ENCODE data around the gene TESPA1.
A peak's percentile ranks its signal among the peaks of the same experiment; 100 is the strongest.

The TESPA1 gene

GRCh38 chr12:54983536-54984101, 943 bp downstream of the TESPA1 start:
- no peak for DNase-seq

DNA sequence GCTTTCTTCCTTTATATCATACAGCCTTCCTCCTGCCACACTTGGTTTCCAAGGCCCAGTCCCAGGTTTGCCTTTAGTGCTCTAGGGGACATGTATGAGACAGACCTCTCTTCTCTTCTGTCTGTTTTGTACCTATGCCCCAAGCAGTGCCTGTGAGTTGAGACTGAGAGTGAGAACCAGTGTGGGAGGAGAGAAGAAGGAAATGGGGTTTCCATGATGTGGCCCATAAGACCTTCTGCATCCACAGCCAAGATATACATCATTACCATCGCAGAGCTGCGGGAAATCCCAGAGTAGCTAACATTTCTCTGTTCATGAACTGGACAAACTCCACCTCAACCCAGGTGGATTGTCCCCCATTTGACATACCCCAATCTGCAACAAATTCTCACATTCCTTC, 2.8 kb downstream of the TESPA1 start:
- no peak for DNase-seq

- DNase-seq, result no peak
Measured at GRCh38 chr12:54980341-54980740, 4.2 kb downstream of the TESPA1 start.

DNA sequence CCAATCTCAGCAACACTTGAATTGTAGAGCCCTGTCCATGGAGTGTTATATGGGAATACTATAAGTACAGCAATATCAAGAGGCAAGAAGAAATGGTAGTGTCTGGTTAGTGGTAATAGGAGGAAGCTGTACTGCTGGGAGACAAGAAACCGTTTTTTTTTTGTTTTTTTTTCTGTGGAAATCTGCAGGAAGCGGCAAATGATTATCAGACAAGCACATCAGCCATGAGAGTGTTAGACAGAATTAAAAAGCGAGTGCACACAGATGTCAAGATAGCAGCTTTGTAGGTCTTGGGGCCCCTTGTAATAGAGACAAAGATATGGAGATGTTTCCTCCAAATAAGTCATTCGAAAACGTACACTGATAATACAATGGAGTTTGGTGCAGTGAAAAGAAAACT, 6.7 kb downstream of the TESPA1 start:
- no peak for DNase-seq

GRCh38 chr12:54977155-54977554, 7.4 kb downstream of the TESPA1 start:
- DNase-seq, result no peak

DNA sequence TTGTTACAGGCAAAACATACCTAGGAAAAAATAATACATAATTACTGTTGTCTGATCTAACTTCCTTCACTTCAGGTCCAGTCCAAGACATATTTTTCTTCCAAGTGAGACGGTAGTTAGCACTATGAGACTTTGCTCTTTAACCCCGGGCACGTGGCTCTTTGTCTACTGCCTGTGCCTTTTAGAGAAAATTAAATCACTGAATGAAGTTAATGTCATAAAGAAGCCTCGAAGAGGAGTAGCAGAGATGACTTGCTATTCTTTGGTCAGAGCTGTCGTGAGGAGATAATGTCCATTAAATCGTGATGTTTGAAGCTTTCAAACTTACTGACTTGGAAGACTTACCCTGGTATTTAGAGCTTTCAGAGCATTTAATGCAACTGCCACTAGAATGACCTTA, 8.7 kb downstream of the TESPA1 start:
- no peak for DNase-seq

DNA sequence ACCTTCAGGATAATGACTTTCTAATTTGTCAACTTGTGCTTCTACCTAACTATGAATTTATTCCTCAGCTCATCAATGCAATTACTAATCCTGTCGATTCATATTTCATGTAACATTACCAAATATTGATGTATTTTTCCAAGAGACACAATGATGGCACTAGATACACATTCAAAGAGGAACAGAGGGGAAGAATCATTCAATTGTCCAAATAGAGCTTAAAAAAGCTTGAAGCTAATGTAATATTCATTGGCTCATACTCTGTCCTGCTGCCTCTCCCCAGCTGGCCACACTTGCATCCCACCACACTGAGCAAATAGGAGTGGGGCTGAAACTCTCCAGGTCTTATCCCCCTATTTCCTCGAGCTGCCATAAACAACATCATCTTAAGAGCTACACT, 9.3 kb downstream of the TESPA1 start:
- no peak for DNase-seq

GRCh38 chr12:54974279-54974678, 10.3 kb downstream of the TESPA1 start:
- DNase-seq, result no peak

DNA sequence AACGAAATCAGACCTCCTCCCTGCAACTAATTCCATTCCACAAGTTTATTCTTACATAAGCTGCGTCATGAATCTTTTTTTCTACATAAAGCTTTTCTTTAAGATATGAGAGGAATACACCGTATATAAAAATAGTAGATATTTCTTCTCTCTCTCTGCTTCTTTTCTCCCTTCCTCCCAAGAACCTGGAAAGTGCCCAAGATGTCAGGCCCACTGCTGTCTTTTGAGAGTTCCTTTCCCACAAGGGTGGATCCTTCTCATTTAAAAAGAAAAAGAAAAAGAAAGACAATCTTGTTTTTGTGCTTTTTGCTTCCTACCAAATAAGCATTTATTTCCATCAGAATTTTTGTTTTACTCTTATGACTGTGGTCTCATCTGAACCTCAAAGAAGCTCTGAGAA, 11.0 kb downstream of the TESPA1 start:
- DNase-seq, result no peak

- no peak for DNase-seq
Measured at GRCh38 chr12:54970741-54971140, 13.8 kb downstream of the TESPA1 start.

- DNase-seq, result no peak
Measured at GRCh38 chr12:54968181-54968730, 16.3 kb downstream of the TESPA1 start.

DNA sequence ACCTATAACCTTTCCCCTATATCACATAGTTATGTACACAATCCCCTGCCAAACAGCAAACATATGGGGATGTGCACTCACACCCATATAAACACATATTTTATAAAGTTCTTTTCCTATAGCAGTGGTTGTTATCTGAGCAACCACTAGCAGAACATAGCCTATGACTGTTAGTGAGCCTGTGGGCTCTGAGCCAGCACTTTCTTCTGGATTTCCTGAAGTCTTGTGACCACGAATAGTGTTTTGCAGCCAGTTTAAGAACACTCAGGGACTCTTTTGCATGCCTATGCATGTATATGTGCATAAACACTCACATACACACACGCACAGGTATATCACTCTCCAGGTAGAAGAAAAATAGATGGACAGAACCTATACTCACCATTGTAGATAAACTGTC, 17.1 kb downstream of the TESPA1 start:
- no peak for DNase-seq

GRCh38 chr12:54961190-54961589, 23.4 kb downstream of the TESPA1 start:
- DNase-seq, result no peak

DNA sequence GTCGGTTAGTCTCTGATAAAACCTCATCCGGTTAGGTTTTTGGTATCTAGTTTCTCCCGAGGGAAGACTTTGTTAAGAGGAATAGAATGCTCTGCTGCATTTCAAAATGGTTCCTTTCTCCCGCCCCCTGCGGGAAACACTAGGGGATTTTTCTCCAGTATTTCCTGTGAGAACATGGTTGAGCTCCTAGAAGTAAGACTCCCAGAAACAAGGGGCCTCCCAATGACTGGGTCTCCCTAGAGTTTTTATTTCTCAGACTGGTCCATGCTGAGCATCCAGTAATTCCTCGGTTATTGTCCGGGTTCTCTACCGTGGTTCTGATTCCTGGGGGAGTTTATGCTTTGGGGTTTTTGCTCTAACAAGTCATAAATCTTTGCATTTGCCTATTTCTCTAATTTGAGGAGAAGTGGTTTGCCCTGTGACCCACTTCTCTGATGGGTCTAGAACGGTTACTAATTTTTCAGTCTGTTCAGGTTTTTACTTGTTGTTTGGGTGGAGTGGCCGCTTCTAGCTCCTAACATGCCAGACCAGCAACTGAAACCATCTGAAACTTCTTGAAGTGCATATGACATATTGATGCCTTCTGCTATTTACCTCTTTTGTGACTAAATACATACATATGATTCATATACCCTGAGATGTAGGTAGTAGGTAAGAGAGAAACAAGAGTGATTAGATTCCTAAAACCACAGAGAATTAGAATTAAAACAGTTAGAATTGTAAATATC, 25.1 kb downstream of the TESPA1 start:
- no peak for DNase-seq

DNA sequence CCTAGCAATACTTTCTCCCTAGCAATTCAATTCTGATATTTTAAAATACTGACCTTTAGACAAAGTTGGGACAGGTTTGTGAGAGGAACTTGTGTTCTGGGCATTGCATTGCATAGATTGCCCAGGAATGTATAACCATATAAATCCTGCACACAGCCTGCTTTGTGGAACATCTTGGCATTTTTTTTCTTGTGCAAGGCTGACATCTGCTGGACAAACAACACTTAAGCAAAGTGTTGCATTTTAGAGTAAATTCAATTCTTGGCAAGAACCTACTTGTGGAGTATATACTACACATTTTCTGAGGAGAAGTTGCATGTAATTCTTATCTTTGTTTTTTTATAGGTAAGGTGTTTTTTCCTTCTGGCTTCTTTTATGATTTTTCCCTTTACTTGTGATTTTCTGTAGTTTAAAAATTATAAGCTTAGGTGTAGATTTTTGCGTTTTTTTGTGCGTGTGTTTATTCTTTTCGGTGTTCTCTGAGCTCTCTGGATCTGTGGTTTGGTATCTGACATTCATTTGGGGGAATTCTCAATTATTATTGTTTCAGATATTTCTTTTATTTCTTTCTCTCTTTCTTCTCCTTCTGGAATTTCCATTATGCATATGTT, 26.4 kb downstream of the TESPA1 start:
- peak; percentile 3 to 71 for DNase-seq

GRCh38 chr12:54956818-54957641, 27.5 kb downstream of the TESPA1 start:
- no peak for DNase-seq

DNA sequence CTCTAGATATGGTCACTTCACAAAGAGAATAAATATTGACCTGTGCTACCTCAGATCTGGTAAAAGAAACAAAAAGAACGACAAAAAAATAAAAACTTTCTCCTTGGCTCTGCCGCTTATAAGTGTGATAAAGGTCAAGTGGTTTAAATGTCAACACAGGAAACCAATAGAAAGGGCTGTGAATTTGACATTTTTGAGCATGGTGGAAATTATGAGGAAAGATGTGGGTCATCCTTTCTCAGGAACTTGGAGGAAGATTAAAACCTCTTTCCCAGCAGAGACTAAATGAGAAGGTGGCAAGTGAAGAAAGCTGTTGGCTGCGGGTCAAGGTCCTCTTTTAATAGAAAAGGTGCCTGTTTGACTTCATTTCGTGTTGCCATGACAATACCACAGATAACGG, 28.2 kb downstream of the TESPA1 start:
- DNase-seq, result no peak

GRCh38 chr12:54954801-54955200, 29.8 kb downstream of the TESPA1 start:
- DNase-seq, result no peak

GRCh38 chr12:54954228-54954627, 30.3 kb downstream of the TESPA1 start:
- no peak for DNase-seq

DNA sequence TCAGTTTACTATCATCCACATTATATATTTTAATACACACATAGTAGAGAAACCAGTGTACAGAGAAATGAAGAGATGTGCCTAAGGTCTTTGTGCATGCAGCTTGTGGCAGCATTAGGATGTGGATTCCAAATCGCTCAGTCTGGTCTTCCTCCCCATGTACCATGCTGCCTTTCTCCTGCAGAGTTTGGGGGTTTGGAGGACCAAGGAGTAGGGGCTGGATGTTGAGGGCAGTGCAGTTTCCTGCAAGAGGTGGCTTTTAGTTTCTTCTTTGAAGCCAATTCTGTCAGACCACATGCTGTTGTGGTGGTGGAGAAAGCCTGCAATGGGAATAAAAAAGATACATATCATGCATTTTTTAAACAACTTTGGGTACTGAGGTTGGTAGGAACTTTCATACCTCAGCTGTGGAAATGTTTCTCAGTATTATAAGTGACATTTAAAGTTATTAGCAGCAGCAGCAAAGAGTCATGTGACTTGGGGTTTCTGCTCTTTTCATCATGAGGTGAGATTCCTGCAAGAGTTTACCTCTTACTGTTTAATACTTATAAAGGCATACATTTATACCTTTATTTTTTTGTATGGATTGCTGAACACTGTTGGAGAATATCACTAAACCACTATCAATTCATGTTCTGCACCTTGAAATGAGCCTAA, 34.4 kb downstream of the TESPA1 start:
- DNase-seq, result no peak

DNA sequence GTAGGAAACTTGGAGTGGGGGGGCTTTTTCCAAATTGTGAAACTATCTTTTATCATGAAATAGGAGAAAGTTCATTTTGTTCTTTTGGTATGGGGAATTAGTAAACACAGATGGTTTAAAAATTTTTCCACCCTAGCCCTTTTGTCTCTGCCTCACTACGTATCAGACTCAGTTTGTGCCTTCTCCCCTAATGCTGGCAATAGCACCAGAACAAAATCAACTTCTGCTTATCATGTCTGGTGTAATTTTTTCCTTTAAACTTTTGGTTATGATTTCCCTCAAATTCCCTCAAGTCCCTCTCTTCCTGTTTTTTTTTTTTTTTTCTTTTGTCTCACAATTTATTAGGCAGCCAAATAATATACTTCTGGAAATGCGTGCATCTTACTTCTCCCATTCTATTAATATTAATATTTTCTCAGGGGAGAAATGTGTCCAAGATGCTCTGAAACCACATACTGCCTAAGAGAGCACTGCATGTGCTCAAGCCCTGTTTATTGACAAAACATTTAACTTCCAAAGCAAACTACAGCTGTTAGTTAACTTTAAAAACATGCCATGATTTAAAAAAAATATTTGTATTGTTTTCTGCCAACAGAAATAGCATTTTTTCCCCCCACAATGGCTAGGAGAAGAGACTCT, 35.4 kb downstream of the TESPA1 start:
- DNase-seq, result no peak

DNA sequence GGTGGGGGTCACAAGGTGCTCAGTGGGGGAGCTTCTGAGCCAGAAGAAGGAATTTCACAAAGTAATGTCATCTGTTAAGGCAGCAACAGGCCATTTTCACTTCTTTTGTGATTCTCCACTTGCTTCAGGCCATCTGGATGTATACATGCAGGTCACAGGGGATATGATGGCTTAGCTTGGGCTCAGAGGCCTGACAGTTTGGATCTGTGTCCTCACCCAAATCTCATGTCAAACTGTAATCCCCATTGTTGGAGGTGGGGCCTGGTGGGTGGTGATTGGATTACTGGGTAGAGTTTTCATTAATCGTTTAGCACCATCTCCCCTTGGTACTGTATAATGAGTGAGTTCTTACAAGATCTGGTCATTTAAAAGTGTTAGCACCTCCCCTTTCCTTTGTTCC, 36.4 kb downstream of the TESPA1 start:
- no peak for DNase-seq

Data from NCI-H526 (cell line).